ENCODE data around the gene SP1.
A peak's percentile ranks its signal among the peaks of the same experiment; 100 is the strongest.
"Not testable (repeated sequence)": the region's sequence is repeated elsewhere in the genome, so short reads cannot be mapped to it uniquely, and the experiment has no call there.

The SP1 gene

DNA sequence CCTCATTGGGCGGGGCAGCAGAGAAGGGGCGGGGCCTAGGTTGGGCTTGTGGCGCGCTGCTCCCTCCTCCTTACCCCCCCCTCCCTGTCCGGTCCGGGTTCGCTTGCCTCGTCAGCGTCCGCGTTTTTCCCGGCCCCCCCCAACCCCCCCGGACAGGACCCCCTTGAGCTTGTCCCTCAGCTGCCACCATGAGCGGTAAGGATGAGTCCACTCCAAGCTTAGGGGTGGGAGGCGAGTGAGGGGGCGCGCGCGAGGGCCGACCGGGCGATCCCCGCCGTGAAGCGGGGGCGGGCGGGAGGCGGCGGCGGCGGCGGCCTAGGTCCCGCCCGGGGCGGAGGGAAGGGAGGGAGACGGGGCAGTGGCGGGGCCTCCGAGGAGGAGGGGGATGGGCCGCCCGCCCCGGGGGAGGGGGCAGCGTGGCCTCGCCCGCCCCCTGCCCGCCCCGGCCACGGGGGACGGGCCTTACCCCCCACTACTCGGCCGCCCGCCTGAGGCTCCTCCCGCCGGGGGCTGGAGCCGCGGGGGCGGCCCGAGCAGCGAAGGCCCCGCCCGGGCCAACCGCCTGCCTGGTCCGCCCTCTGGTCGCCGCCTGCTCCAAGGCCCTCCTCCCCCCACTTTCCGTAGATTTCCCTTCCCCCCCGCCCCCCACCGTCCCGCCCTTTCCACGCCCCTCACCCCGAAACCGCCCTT lies at the start of gene SP1:
SP1 (plus strand) TSS at position 73 of the 690 bp plus-strand sequence; CDS start at position 189, 116 bp downstream.
- peak; percentile 97 for DNase-seq

- DNase-seq = no peak
These were observed 49.3 kb upstream of the SP1 start for GRCh38 chr12:53330671-53331070.

GRCh38 chr12:53332339-53332738 lies 47.6 kb upstream of the SP1 start:
- not testable (repeated sequence) for DNase-seq

- DNase-seq = no peak
These were observed 47.2 kb upstream of the SP1 start for GRCh38 chr12:53332744-53333143.

DNA sequence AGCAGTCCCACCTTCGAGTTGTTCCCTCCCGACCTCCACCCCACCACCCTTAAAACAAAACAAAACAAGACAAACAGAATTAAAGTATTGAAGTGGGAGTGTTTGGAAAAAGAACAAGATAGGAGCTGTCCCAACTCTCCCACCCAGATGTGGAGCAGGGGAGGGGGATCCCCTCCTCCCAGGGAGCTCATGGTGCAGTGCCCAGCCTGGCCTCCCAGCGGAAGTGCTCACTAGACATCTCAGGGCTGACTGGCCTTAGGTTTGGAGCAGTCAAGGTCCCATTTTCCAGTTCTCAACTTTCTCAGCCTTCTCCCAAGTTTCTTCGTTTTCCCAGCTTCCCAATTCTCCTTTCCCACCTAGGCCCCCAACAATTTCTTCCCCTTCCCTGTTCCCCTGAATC lies 46.7 kb upstream of the SP1 start:
- DNase-seq = no peak

GRCh38 chr12:53333845-53334244 lies 46.1 kb upstream of the SP1 start:
- no peak for DNase-seq

GRCh38 chr12:53334822-53335221 lies 45.2 kb upstream of the SP1 start:
- no peak for DNase-seq

DNA sequence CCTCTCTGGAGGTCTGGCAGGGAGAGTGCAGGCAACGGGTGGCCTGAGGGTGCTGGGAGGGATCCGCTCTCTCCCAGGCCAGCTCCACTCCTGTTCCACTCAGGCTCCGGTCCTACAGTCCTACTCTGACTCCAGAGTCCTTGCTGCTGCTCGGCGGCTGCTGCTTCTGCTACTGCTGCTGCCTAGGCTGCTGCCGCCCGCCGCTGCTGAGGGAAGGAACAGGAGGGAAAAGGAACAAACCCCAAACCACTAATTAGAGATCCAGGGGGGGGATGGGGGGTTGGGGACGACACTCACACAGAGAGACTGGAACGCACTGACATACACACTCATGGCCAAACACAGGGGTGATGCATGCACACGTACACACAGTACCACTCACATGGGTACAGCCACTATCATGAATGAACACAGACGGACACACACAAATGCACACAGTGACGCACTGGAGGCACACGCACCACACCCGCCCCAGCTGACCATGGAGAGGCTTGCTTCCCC lies 43.7 kb upstream of the SP1 start, which contains the start of gene SP7:
SP7 (minus strand) TSS at position 174 of the 501 bp plus-strand sequence. CDS start 708 bp downstream, outside the sequence.
- no peak for DNase-seq

DNA sequence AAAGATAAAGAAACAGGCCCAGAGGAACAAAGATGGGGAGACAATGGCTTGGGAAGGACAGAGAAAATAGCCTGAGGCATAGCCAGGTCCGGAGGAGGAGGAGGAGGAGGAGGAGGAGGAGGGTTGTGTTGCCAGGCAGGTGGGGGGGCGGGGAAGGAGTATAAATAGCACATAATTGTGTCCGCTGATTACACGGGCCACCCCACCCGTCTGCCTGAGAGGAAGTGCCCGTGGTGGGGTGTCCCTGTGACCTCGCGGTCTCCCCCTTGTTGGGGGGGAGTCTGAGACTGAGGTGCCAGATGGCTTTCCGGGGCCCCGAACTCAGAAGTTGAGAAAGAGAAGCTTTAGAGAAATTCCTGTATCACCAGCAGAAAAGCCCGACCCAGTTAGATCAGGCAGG lies 42.0 kb upstream of the SP1 start:
- no peak for DNase-seq

GRCh38 chr12:53338916-53339315 lies 41.1 kb upstream of the SP1 start:
- no peak for DNase-seq

DNA sequence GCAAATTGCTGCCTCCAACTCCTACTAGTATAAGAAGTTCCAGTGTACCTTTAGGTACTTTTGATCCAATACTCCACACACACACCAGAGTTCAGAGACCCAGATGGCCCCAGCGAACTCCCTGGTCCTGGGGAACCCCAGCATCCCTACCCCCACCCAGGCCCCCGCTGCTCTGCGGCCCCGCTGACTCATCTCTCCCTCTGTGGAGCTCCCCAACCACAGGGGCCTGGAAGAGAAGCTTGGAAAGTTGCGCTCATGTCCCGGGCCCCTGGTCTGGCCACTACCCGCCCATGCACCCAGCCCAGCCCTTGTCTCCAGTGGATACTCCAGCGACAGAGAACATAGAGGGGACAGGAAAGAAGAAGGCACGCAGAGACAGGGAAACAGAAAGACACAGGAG lies 39.6 kb upstream of the SP1 start:
- no peak for DNase-seq

DNA sequence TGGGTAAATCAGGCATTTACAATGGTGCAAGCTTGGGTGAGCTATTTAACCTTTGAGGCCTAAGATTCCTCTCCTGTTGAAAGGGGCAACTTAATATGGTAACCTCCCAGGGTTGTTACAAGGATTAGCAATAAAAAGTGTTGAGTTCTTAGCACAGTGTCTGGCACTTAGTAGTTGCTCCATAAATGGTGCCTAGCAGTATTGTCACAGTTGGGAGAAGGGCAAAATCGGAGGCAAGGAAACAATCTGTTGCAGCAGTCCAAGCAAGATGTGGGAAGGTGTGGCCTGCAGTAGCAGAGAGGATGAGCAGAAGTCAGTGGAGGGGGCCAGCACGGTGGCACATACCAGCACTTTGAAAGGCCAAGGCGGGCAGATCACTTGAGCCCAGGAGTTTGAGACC lies 36.5 kb upstream of the SP1 start:
- no peak for DNase-seq

DNA sequence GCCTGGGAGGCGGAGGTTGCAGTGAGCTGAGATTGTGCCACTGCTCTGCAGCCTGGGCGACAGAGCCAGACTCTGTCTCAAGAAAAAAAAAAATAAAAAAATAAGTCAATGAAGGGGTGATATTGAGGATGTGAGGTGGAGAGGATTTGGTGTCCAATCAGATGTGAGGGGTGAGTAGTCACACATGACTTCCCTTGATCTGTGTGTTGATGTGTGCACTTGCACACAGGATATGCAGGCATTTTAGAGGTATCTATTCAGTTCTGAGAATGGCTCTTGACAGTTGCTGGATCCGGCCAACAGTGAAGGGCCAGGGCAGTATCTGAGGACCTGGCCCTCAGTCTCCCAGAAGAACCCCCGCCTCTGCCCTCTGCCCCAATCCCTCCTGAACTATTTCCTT lies 36.0 kb upstream of the SP1 start:
- DNase-seq = no peak

DNA sequence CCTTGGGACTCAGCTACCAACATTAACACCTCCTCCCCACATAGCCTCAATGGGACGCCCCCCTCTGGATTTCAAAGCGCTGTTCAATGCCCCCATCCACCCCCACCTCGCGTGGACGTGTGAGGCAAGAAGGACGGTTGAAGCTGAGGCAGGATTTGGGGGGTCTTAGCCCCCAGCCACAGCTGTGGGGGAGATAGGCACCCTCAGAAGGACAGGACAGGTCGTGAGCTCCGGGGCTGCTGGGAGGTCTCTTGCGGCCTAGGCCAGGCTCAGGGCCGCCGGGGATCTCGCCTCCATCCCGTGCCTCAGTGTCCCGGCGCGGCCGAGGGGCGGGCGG lies 35.5 kb upstream of the SP1 start:
- DNase-seq = no peak

DNA sequence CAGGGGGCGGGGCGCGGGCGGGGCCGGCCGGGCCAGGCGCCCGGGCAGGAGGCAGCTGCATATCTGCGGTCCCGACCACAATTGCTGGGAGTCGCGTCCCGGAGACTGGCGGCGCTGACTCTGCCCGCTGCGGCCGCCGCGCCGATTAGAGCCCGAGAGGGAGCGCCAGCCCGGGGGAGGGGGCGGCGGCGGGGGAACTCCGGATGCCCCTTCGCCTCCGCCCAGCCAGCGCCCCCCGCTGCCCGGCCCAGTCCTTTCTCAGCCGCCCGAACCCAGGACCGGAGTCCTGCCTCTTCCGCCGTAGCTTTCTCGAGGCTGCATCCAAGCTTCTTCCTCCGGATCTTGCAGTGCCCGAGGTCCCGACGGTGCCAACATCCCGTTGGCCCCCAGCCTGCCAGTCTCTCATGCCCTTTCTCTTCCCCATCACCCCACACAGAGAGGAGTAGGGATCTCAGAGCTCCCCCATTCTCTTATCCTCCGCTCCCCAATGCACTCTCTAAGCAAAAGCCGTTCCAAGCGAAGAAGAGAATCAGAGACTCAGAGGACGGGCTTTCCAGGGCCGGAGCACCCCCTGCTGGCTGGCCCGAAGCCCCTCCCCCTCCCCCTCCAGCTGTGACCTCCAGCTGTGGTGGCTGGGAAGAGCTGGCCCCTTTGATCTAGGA lies 35.0 kb upstream of the SP1 start:
- DNase-seq = no peak

DNA sequence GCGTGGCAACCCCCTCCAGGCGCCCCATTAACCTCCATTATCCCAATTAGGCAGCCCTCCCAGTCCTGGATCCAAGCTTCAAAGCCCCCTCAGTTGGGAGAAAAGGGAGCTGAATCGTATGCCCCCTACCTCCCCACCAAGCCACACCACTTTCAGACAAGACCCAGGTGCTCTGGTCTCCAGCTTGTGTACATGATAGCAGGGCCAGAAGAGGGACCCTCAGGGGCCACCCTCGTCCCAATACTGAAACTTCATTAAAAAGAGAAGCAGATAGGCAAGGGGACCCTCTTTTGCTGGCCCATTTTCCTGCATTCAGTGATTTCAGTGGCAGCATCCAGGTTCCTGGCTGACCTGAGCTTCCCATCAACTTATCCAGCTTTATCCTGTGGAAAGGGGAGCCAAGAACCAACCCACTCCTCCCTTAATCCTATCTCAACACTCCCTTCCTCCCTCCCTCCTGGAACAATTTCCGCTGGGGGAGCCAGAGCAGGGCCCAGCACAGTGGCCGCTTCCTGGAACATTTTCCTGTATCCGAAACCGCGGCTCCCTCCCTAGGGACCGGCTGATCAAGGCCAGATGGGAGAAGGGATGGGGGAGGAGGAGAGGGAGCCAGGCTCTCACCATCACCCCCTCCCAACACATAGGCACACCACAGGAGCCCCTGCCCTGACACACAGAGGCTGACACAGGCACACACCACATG lies 34.3 kb upstream of the SP1 start:
- no peak for DNase-seq

- no peak for DNase-seq
These were observed 33.5 kb upstream of the SP1 start for GRCh38 chr12:53346491-53346890.

DNA sequence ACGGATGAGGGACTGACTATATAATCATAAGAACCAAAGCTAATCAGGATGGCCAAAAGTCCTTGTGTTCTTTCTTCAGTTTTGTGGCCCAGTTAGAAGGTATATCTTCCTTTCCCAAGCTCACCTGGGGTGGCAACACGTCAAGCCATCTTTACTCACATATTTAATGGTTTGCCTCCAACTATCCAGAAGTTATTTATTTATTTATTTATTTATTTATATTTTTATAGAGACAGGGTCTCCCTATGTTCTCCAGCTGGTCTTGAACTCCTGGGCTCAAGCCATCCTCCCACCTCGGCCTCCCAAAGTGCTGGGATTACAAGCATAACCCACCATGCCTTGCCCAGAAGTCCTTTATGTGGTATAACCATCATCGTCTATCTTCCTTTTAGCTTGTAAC lies 32.1 kb upstream of the SP1 start:
- DNase-seq = no peak

- peak; percentile 79 for DNase-seq
These were observed 27.4 kb upstream of the SP1 start for GRCh38 chr12:53352331-53353256.

DNA sequence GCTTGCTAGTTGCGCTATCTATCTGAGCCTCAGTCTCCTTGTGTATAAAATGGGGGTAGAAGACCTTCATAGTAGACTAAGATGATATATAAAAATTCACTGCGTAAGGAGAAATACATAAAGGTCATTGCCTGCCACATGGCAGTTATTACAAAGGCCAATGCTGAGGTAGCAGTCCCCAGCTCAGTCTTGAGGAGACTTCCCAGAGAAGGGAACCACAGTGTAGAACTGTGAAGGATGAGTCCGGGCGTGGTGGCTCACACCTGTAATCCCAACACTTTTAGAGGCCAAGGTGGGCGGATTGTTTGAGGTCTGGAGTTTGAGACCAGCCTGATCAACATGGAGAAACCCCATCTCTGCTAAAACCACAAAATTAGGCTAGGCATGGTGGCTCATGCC lies 26.7 kb upstream of the SP1 start:
- DNase-seq = no peak

GRCh38 chr12:53355121-53355520 lies 24.9 kb upstream of the SP1 start:
- DNase-seq = no peak

GRCh38 chr12:53358836-53359419 lies 21.0 kb upstream of the SP1 start:
- DNase-seq = no peak
